ENCODE measurements around the gene MPZ. TPM values are rescaled to one million over a fixed set of nuclear protein-coding genes. Genes with fewer than 3 reads are reported as not detected.

The MPZ gene
- total RNA-seq, 1 donor, result 2.6 TPM

DNA sequence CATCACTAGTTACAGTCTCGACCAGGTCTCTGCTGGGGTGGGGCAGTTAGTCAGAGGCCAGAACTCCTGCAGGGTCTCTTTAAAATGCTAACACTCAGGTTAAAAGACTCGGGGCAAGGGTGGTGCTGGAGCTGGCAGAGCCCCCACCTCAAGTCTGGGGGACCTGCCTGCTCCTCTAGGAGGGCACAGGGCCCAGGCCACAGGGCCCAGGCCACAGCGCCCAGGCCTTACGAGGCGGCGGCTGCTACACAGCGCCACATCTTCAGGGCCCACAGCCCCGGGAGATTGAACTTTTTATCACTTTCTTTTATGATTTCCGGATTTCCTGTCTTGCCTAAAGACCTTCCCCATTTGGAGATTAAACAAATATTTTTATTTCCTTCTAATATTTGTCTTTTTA, 10.4 kb downstream of the MPZ start:
- H3K4me3 ChIP-seq (ENCODE audit: low read depth, low read length), result no peak overlapping the region
- TF ChIP-seq CTCF (IDR thresholded peaks at IDR 0.05; ENCODE audit: insufficient read depth, low read depth, low read length), result no peak

GRCh38 chr1:161298116-161298515, 11.7 kb downstream of the MPZ start:
- TF ChIP-seq CTCF (IDR thresholded peaks at IDR 0.05; ENCODE audit: insufficient read depth, low read depth, low read length), result no peak
- DNase-seq (ENCODE audit: low read depth), result no peak
- no peak overlapping the region for H3K4me3 ChIP-seq (ENCODE audit: low read depth, low read length)

More for the DNA sequence above, 10.4 kb downstream of the MPZ start:
- no peak for DNase-seq (ENCODE audit: low read depth)

- no peak overlapping the region for H3K4me3 ChIP-seq (ENCODE audit: low read depth, low read length)
- TF ChIP-seq CTCF (IDR thresholded peaks at IDR 0.05; ENCODE audit: insufficient read depth, low read depth, low read length), result no peak
- DNase-seq (ENCODE audit: low read depth), result no peak
Observed at GRCh38 chr1:161297415-161297814, 12.4 kb downstream of the MPZ start.

DNA sequence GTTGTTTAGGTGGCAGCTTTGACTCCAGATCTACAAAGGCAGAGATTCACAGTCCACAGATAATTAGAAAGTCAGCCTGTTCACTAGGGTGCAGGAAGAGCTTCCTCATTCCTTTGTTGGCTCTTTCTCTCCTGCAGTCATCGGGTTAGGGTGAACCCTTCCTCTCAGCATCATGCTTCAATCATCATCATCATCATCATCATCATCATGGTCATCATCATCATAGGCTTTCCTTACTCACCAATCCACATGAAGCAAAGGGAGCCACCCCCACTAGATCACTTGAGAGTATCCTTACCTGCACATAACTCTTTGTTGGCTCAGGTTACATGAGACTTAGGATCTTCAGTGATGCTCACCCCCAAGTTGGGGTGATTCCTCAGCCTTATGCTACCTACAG, 19.0 kb downstream of the MPZ start:
- H3K4me3 ChIP-seq (ENCODE audit: low read depth, low read length), result no peak overlapping the region
- TF ChIP-seq CTCF (IDR thresholded peaks at IDR 0.05; ENCODE audit: insufficient read depth, low read depth, low read length), result no peak
- DNase-seq (ENCODE audit: low read depth), result no peak

DNA sequence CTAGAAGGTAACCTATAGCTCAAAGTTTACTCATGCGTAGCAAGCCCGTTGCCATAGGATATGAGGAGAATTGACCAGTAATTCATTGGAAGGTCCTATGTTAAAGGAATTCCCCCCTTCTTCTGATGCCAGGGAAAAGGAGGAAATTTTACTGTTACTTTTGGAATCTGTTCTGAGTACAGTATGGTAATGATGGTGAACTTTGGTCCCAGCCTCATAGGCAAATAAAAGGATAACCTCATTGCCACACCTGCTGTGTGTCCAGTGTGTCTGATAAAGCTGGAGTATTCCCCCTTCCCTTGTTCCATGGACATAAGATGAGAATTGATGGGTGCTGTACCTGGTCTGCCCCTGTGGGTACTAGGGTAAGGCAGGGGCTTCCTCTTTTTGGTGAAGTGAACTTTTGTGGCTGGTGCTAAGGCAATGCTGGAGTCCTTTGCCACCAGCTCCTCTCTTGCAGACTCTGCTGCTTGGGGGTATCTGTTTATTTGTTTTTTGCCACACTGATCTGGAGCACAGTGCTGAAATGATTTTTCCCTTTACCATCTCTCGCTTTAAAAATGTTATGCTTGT, 22.2 kb downstream of the MPZ start:
- no peak for TF ChIP-seq CTCF (IDR thresholded peaks at IDR 0.05; ENCODE audit: insufficient read depth, low read depth, low read length)
- no peak for DNase-seq (ENCODE audit: low read depth)
- no peak overlapping the region for H3K4me3 ChIP-seq (ENCODE audit: low read depth, low read length)

DNA sequence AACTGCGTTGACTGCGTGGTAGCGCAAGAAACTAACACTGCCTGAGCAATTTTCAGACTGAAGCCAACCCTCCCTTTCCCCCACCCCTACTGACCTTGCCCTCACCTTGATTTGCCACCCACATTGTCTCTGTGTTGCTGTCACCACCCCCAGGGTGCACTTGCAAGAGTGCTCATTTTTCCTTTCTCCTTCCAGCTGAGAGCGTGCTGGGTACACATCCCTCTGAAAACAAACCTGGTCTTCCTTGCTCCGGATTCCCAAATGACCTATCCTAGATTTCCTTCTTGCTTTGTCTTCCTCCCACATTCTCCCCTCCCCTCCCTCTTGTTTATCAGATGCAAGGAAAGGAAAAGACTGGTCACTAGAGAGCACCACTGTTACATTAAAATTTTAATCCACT, 24.2 kb downstream of the MPZ start:
- no peak for TF ChIP-seq CTCF (IDR thresholded peaks at IDR 0.05; ENCODE audit: insufficient read depth, low read depth, low read length)
- no peak for DNase-seq (ENCODE audit: low read depth)
- no peak overlapping the region for H3K4me3 ChIP-seq (ENCODE audit: low read depth, low read length)

GRCh38 chr1:161285113-161285512, 24.7 kb downstream of the MPZ start:
- H3K4me3 ChIP-seq (ENCODE audit: low read depth, low read length), result no peak overlapping the region
- TF ChIP-seq CTCF (IDR thresholded peaks at IDR 0.05; ENCODE audit: insufficient read depth, low read depth, low read length), result no peak

More at GRCh38 chr1:161285113-161285512, 24.7 kb downstream of the MPZ start:
- no peak for DNase-seq (ENCODE audit: low read depth)
